ENCODE data around the gene AGMO. TPM values are rescaled to one million over a fixed set of nuclear protein-coding genes. Genes with fewer than 3 reads are reported as not detected.

The AGMO gene
- total and polyA plus RNA-seq, 2 donors (not counting 1 experiment from before 2014, with no cell fraction given): not detected

GRCh38 chr7:15555381-15555859, 6.4 kb downstream of the AGMO start:
- H3K4me2 ChIP-seq (replicated peaks; ENCODE audit: low read depth, low read length, poor library complexity, severe bottlenecking): no peak overlapping the region
- Mint-ChIP-seq H3K4me1 (no peaks in the 10 kb centered on the region), H3K4me3 (no peak overlapping the region), H3K9me3 (ENCODE audit: insufficient read depth) (no peaks in the 10 kb centered on the region), H3K27ac (no peak overlapping the region), H3K27me3 (no peaks in the 10 kb centered on the region)
- no peaks in the 10 kb centered on the region for H3K79me2 ChIP-seq (ENCODE audit: control insufficient read depth, insufficient read depth, low read length)
- H3K9me3 ChIP-seq (ENCODE audit: control extremely low read depth in 1 of 3, control insufficient read depth in 2 of 3, insufficient read depth in 1 of 3, low read length in 2 of 3): no peaks in the 10 kb centered on the region
- H2AFZ ChIP-seq (ENCODE audit: insufficient read depth, low read depth, low read length, poor library complexity, severe bottlenecking): no peak overlapping the region
- no peak overlapping the region for H3K27ac ChIP-seq (ENCODE audit: low read length in 2 of 2)
- TF ChIP-seq EZH2 (IDR thresholded peaks at IDR 0.05; ENCODE audit: borderline replicate concordance, insufficient read depth, low read depth, low read length, poor library complexity, severe bottlenecking): no peak
- intact Hi-C loops (cut with micrococcal nuclease): no loop called here
- no peaks in the 10 kb centered on the region for H3K4me1 ChIP-seq (ENCODE audit: control insufficient read depth in 2 of 2, insufficient read depth in 2 of 2, low read length in 2 of 2)
- DNase-seq (no peak), ATAC-seq (ENCODE audit: low read depth) (no peak)
- no peak overlapping the region for H3K9ac ChIP-seq (ENCODE audit: low read length)
- H3K27me3 ChIP-seq (replicated peaks in 1 of 4; ENCODE audit: control extremely low read depth in 1 of 4, control insufficient read depth in 3 of 4, insufficient read depth in 4 of 4, low read length in 3 of 4): no peaks in the 10 kb centered on the region
- no peaks in the 10 kb centered on the region for H4K20me1 ChIP-seq (ENCODE audit: control insufficient read depth, insufficient read depth, low read length, poor library complexity, severe bottlenecking)
- ChIA-PET CTCF (no interaction called here), POLR2A (no interaction called here)
- H3K4me3 ChIP-seq (ENCODE audit: control extremely low read depth in 1 of 5, extremely low read depth in 1 of 5, insufficient read depth in 1 of 5, low read depth in 2 of 5, low read length in 4 of 5): no peak overlapping the region
- whole genome bisulfite sequencing (ENCODE audit: insufficient coverage): no CpG with 5 or more reads among the region's 4 CpGs
- H3K36me3 ChIP-seq (replicated peaks in 1 of 2; ENCODE audit: control extremely low read depth in 1 of 2, control insufficient read depth in 1 of 2, extremely low read depth in 1 of 2, insufficient read depth in 2 of 2, low read length in 1 of 2): no peaks in the 10 kb centered on the region

- Histone ChIP-seq H3K4me3 (ENCODE audit: control extremely low read depth in 1 of 5, extremely low read depth in 1 of 5, insufficient read depth in 1 of 5, low read depth in 2 of 5, low read length in 4 of 5) (no peak overlapping the region), H3K9me3 (ENCODE audit: control extremely low read depth in 1 of 3, control insufficient read depth in 2 of 3, insufficient read depth in 1 of 3, low read length in 2 of 3) (no peaks in the 10 kb centered on the region), H2AFZ (ENCODE audit: insufficient read depth, low read depth, low read length, poor library complexity, severe bottlenecking) (no peak overlapping the region), H3K27ac (ENCODE audit: low read length in 2 of 2) (no peak overlapping the region), H4K20me1 (ENCODE audit: control insufficient read depth, insufficient read depth, low read length, poor library complexity, severe bottlenecking) (no peaks in the 10 kb centered on the region), H3K27me3 (replicated peaks in 1 of 4; ENCODE audit: control extremely low read depth in 1 of 4, control insufficient read depth in 3 of 4, insufficient read depth in 4 of 4, low read length in 3 of 4) (no peaks in the 10 kb centered on the region), H3K4me1 (ENCODE audit: control insufficient read depth in 2 of 2, insufficient read depth in 2 of 2, low read length in 2 of 2) (no peaks in the 10 kb centered on the region), H3K79me2 (ENCODE audit: control insufficient read depth, insufficient read depth, low read length) (no peaks in the 10 kb centered on the region), H3K36me3 (replicated peaks in 1 of 2; ENCODE audit: control extremely low read depth in 1 of 2, control insufficient read depth in 1 of 2, extremely low read depth in 1 of 2, insufficient read depth in 2 of 2, low read length in 1 of 2) (no peaks in the 10 kb centered on the region), H3K9ac (ENCODE audit: low read length) (no peak overlapping the region), H3K4me2 (replicated peaks; ENCODE audit: low read depth, low read length, poor library complexity, severe bottlenecking) (no peak overlapping the region)
- Mint-ChIP-seq H3K4me1 (no peaks in the 10 kb centered on the region), H3K9me3 (ENCODE audit: insufficient read depth) (no peaks in the 10 kb centered on the region), H3K4me3 (no peak overlapping the region), H3K27ac (no peak overlapping the region), H3K27me3 (no peaks in the 10 kb centered on the region)
- intact Hi-C loops (cut with micrococcal nuclease): no loop called here
- ATAC-seq (ENCODE audit: low read depth) (no peak), DNase-seq (no peak)
- no peak for TF ChIP-seq EZH2 (IDR thresholded peaks at IDR 0.05; ENCODE audit: borderline replicate concordance, insufficient read depth, low read depth, low read length, poor library complexity, severe bottlenecking)
- TF ChIP-seq CTCF (IDR thresholded peaks at IDR 0.05): no peak
- CTCF ChIA-PET: no interaction called here
- POLR2A ChIA-PET: no interaction called here
- no CpG with 5 or more reads among the region's 3 CpGs for WGBS (ENCODE audit: insufficient coverage)
Measured at GRCh38 chr7:15554744-15555143, 7.1 kb downstream of the AGMO start.

All from B cell (primary cell).